Calu3 (cell line): Measurements from ENCODE around the gene DGCR2. TPM values are rescaled to one million over a fixed set of nuclear protein-coding genes. Genes with fewer than 3 reads are reported as not detected.

Source experiments
- BruUV-seq: library from RNA; stranded (reverse); fragments of 400-500 nt; replicated peaks from 2 replicates; lab custom pipeline; 2021; lab: Mats Ljungman, UMichigan
- CTCF ChIA-PET: fragments of 300-600 bp; sonication (Branson Sonifier 250); formaldehyde crosslinking; loops from one replicate; lab custom pipeline; 2022; ENCODE audit warnings: antibody characterized with exemption; lab: Charles Lee
- DNase-seq: peaks from one replicate; pipeline ENCODE4 v3.0.0; 2022
- H3K27ac Mint-ChIP-seq: one replicate; pipeline ENCODE4 v1.8.0; 2022; ENCODE audit warnings: mixed read lengths; ENCODE audit not compliant: unreplicated experiment
- H3K27me3 Mint-ChIP-seq: one replicate; pipeline ENCODE4 v1.8.0; 2022; ENCODE audit warnings: mixed read lengths; ENCODE audit not compliant: unreplicated experiment
- H3K36me3 Mint-ChIP-seq: one replicate; pipeline ENCODE4 v1.8.0; 2022; ENCODE audit warnings: mild to moderate bottlenecking, moderate library complexity, mixed read lengths; ENCODE audit not compliant: insufficient read depth, unreplicated experiment
- H3K4me1 Mint-ChIP-seq: one replicate; pipeline ENCODE4 v1.8.0; 2022; ENCODE audit warnings: mild to moderate bottlenecking, low read depth, mixed read lengths; ENCODE audit not compliant: unreplicated experiment
- H3K4me3 Mint-ChIP-seq: one replicate; pipeline ENCODE4 v1.8.0; 2022; ENCODE audit warnings: mild to moderate bottlenecking, low read depth, moderate library complexity, mixed read lengths; ENCODE audit not compliant: unreplicated experiment
- H3K9me3 Mint-ChIP-seq: one replicate; pipeline ENCODE4 v1.8.0; 2022; ENCODE audit warnings: low read depth, mixed read lengths; ENCODE audit not compliant: unreplicated experiment
- intact Hi-C: fragments of 100-400 bp; cut with micrococcal nuclease; formaldehyde crosslinking; loops from one replicate; pipeline ENCODE4 v1.10.0; 2022; ENCODE audit not compliant: unreplicated experiment
- total RNA-seq: library from RNA; stranded (reverse); gene quantifications from 2 replicates; pipeline ENCODE4 v1.2.3, GENCODE V29; 2022
- TF ChIP-seq, protein P1 (sequence below): fragments of 200-600 bp; IDR thresholded peaks from one replicate; pipeline ENCODE4 v1.8.0; 2022; ENCODE audit warnings: antibody characterized with exemption; ENCODE audit not compliant: unreplicated experiment

The DGCR2 gene
- total RNA-seq, 1 experiment from 2014 or later, result 76.4 TPM

GRCh38 chr22:19129871-19130270 lies 7.7 kb upstream of the DGCR2 start:
- DNase-seq, result no peak
- CTCF ChIA-PET, result interaction anchor here (0.5 kb wide), 1 partner anchor 43 kb away, joined by 6 read pairs; no protein-coding TSS in a partner anchor
- intact Hi-C loops, result no loop called here
- BruUV-seq, result no TSS peak
- no peaks in the 10 kb centered on the region for H3K9me3 Mint-ChIP-seq
- peaks cover 14% of the 10 kb centered on the region for H3K36me3 Mint-ChIP-seq
- H3K4me1 Mint-ChIP-seq, result no peaks in the 10 kb centered on the region
- no peaks in the 10 kb centered on the region for H3K27me3 Mint-ChIP-seq
- H3K27ac Mint-ChIP-seq, result no peak overlapping the region
- no peak overlapping the region for H3K4me3 Mint-ChIP-seq
- TF ChIP-seq, protein P1, sequence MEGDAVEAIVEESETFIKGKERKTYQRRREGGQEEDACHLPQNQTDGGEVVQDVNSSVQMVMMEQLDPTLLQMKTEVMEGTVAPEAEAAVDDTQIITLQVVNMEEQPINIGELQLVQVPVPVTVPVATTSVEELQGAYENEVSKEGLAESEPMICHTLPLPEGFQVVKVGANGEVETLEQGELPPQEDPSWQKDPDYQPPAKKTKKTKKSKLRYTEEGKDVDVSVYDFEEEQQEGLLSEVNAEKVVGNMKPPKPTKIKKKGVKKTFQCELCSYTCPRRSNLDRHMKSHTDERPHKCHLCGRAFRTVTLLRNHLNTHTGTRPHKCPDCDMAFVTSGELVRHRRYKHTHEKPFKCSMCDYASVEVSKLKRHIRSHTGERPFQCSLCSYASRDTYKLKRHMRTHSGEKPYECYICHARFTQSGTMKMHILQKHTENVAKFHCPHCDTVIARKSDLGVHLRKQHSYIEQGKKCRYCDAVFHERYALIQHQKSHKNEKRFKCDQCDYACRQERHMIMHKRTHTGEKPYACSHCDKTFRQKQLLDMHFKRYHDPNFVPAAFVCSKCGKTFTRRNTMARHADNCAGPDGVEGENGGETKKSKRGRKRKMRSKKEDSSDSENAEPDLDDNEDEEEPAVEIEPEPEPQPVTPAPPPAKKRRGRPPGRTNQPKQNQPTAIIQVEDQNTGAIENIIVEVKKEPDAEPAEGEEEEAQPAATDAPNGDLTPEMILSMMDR, result no peak

DNA sequence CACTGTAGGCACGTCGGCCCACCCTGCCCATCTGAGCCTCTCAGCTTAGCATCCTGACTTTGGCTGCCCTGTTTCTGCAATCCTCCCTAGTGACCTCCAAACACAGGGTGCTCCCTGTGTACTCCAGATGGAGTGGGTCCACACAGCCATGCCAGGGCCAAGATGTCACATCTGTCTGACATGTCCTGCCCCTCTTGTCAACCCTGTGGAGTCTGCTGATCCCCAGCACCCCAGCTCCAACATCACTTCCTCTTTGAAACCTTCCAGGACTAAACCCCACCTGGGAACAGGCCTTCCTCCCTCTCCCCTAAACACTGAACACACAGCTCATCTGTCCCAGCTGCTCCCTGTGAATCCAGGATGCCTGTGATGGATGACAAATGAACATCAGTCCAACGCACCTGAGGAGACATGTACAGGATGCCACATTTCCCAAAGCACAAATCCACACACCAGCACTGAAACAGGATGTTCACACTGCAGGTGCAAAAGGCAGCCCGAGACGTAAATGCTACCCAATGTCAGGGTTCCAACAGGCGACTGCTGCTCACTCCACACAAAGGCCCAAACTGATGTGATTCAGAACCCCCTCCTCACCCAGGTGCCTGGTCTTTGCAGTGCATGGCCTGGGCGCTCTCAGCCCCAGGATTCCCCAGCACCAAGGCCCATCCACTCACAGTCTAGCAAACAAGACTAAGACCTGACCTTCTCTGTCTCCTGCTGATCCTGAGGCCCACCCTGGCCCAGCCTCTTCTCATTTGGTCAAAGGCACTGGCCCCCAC lies 6.9 kb upstream of the DGCR2 start:
- H3K4me1 Mint-ChIP-seq, result no peaks in the 10 kb centered on the region
- no TSS peak for BruUV-seq
- TF ChIP-seq, protein P1, result no peak
- CTCF ChIA-PET, result no interaction called here
- no peak for DNase-seq
- H3K4me3 Mint-ChIP-seq, result no peak overlapping the region
- H3K27ac Mint-ChIP-seq, result no peak overlapping the region
- no peaks in the 10 kb centered on the region for H3K9me3 Mint-ChIP-seq
- intact Hi-C loops, result no loop called here
- H3K27me3 Mint-ChIP-seq, result no peaks in the 10 kb centered on the region
- peaks cover 13% of the 10 kb centered on the region for H3K36me3 Mint-ChIP-seq

DNA sequence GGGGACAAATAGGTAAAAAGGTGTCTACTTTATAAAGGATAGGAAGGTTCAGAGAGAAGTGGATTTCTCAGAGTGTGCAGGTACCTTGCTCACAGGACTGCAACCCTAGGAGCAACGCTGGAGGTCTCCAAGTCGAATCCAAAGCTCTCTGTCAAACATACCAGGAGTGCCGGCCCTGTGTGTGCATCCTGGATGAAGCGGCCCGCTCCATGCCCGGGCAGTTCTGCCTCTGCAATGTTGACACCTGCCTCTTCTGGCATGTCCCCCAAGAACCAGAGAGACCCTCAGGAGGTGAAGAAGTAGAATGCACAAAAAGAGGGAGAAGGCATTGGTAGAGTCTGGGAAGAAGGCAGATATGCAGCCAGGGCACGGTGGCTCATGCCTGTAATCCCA lies 5.8 kb upstream of the DGCR2 start:
- no TSS peak for BruUV-seq
- no peaks in the 10 kb centered on the region for H3K27me3 Mint-ChIP-seq
- H3K4me3 Mint-ChIP-seq, result no peak overlapping the region
- H3K9me3 Mint-ChIP-seq, result no peaks in the 10 kb centered on the region
- intact Hi-C loops, result no loop called here
- peaks cover 4% of the 10 kb centered on the region for H3K4me1 Mint-ChIP-seq
- TF ChIP-seq, protein P1, result no peak
- DNase-seq, result no peak
- H3K27ac Mint-ChIP-seq, result no peak overlapping the region
- CTCF ChIA-PET, result no interaction called here
- peaks cover 2% of the 10 kb centered on the region for H3K36me3 Mint-ChIP-seq

DNA sequence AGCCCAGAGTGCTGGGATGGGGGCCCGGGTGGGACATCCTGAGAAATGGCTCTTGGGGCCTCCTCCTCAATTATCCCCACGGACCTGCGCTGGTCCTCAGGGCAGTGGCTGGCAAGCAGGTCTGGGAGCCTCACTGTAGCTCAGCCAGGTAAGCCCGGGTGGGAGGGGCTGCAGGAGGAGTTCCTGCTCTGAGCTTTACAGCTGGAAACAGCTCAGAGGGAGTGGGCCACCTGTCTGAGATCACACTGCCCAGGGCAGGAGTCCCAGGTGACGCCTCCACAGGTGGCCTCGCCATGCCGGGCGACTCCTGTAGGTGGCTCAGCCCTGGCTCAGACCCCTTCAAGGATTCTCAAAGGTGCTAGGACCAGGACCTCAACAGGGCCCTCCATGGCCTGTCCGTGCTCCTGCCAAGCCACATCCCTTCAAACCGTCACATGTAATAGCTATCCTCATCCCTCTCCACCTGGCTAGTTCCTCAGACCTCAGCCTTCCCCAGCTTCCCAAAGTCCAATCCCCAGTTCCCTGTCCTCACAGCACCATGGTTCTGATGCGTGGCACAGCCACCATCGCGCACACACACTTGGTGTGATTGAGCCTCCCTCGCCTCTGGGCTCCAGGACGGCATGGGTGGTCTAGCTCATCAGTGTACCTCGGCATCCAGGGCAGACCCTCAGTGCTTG lies 5.3 kb upstream of the DGCR2 start:
- CTCF ChIA-PET, result no interaction called here
- Mint-ChIP-seq H3K27me3 (no peaks in the 10 kb centered on the region), H3K4me1 (peaks cover 8% of the 10 kb centered on the region), H3K4me3 (no peak overlapping the region), H3K27ac (no peak overlapping the region), H3K9me3 (no peaks in the 10 kb centered on the region), H3K36me3 (peaks cover 5% of the 10 kb centered on the region)
- no TSS peak for BruUV-seq
- TF ChIP-seq, protein P1, result no peak
- intact Hi-C loops, result no loop called here
- DNase-seq, result no peak
